ENCODE measurements around the gene ABCB8.

GRCh38 chr7:151007469-151007898 is 20.8 kb upstream of the ABCB8 start:
- TF ChIP-seq CTCF (conservative IDR thresholded peaks at IDR 0.05) (no peak), ZFX (IDR thresholded peaks at IDR 0.05) (no peak)

Data from C4-2B (cell line).